HUES64 (cell line): ENCODE results near the gene KRTAP10-12.
A peak's percentile ranks its signal among the peaks of the same experiment; 100 is the strongest.

ENCODE experiments used
- H3K27ac ChIP-seq: 2 replicates; pipeline ENCODE4 v1.7.0; 2013; ENCODE audit warnings: low read depth, low read length, inconsistent platforms
- H3K27me3 ChIP-seq: 2 replicates; pipeline ENCODE4 v1.6.1; 2013; ENCODE audit warnings: mild to moderate bottlenecking, low read length; ENCODE audit not compliant: insufficient read depth
- H3K36me3 ChIP-seq: 2 replicates; pipeline ENCODE4 v1.6.1; 2013; ENCODE audit warnings: mild to moderate bottlenecking, low read length; ENCODE audit not compliant: insufficient read depth
- H3K4me1 ChIP-seq: 2 replicates; pipeline ENCODE4 v1.6.1; 2013; ENCODE audit warnings: mild to moderate bottlenecking, low read length, moderate library complexity; ENCODE audit not compliant: insufficient read depth
- H3K4me3 ChIP-seq: 2 replicates; pipeline ENCODE4 v1.5.1; 2013; ENCODE audit warnings: mild to moderate bottlenecking, low read length, moderate library complexity
- H3K9ac ChIP-seq: 2 replicates; pipeline ENCODE4 v1.6.1; 2013; ENCODE audit warnings: mild to moderate bottlenecking, low read depth, low read length
- H3K9me3 ChIP-seq: 2 replicates; pipeline ENCODE4 v1.6.1; 2013; ENCODE audit warnings: low read depth, low read length; ENCODE audit not compliant: insufficient read depth
- WGBS: fragments of 150-250, 120-280 bp; methylation state at CpG from one replicate; pipeline ENCODE4 v1.1.7; 2013; ENCODE audit warnings: missing lambda C conversion rate; 5-methylcytosine and 5-hydroxymethylcytosine counted together

Gene KRTAP10-12

DNA sequence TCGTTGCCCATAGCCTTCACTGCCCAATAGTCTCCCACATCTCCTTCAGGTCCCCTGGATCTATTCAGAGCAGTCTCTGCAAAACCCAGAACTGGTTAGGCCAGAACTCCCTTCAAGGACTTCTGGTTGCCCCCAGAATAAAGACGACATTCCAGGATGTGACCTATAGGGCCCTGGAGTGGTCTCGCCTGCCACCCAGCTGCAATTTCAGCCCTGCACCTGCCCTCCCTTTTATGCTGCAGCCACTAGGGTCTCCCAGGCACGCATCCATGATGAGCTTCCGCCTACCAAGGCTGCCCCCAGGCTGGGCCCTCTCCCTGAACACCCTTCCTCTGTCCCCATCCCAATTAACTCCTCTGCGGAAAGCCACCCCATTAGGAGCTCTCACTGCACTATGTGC, 21.6 kb downstream of the KRTAP10-12 start:
- H3K4me3 ChIP-seq: no peak overlapping the region
- H3K27ac ChIP-seq: no peak overlapping the region
- no peaks in the 10 kb centered on the region for H3K9me3 ChIP-seq
- WGBS: 55% methylated on average over 6 of the region's 6 CpGs
- H3K9ac ChIP-seq: no peak overlapping the region
- H3K4me1 ChIP-seq: peaks cover 24% of the 10 kb centered on the region
- H3K36me3 ChIP-seq: no peaks in the 10 kb centered on the region
- peaks cover 29% of the 10 kb centered on the region for H3K27me3 ChIP-seq

GRCh38 chr21:44720170-44720569, 23.2 kb downstream of the KRTAP10-12 start:
- Histone ChIP-seq H3K27me3 (peaks cover 25% of the 10 kb centered on the region), H3K4me1 (peaks cover 20% of the 10 kb centered on the region), H3K36me3 (no peaks in the 10 kb centered on the region), H3K9me3 (no peaks in the 10 kb centered on the region), H3K4me3 (no peak overlapping the region), H3K27ac (no peak overlapping the region), H3K9ac (no peak overlapping the region)
- WGBS: 90% methylated on average over 1 of the region's 2 CpGs

DNA sequence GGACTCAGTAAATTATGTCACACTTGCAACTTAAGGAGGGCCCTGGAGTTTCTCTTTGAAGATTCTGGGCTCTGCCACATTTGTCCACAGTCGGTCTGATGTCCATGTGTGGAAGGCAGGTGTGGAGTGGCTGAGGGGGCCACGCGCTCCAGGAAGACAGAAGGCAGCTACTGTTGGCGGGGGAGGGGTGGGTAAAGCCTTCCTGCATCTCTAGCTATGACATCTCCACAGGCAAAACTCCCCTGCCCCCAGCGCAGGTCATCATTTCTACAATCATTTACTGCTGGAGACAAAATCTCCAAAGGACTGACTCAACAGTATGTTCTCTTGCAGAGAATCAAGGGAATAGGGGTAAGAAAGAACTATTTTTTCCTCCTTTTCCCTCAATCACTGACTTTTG, 25.8 kb downstream of the KRTAP10-12 start:
- Histone ChIP-seq H3K9me3 (no peaks in the 10 kb centered on the region), H3K36me3 (no peaks in the 10 kb centered on the region), H3K4me3 (peak overlapping the region; percentile 26; the same call in 1 of the 2 replicates), H3K4me1 (peaks cover 19% of the 10 kb centered on the region), H3K9ac (peak overlapping the region; percentile 45; the same call in 1 of the 2 replicates), H3K27me3 (peaks cover 22% of the 10 kb centered on the region), H3K27ac (no peak overlapping the region)
- WGBS: 54% methylated on average over 4 of the region's 5 CpGs

- peak overlapping the region; percentile 26 for H3K4me3 ChIP-seq
- peak overlapping the region; percentile 45; the same call in 1 of the 2 replicates for H3K9ac ChIP-seq
- H3K9me3 ChIP-seq: no peaks in the 10 kb centered on the region
- H3K27me3 ChIP-seq: peaks cover 22% of the 10 kb centered on the region
- no peak overlapping the region for H3K27ac ChIP-seq
- peaks cover 16% of the 10 kb centered on the region for H3K4me1 ChIP-seq
- H3K36me3 ChIP-seq: no peaks in the 10 kb centered on the region
- 32% methylated on average over 61 of the region's 61 CpGs for WGBS
Observed at GRCh38 chr21:44723177-44724131, 26.5 kb downstream of the KRTAP10-12 start.

GRCh38 chr21:44724196-44724595, 27.2 kb downstream of the KRTAP10-12 start:
- 94% methylated on average over 7 of the region's 7 CpGs for WGBS
- peaks cover 22% of the 10 kb centered on the region for H3K27me3 ChIP-seq
- no peaks in the 10 kb centered on the region for H3K9me3 ChIP-seq
- H3K36me3 ChIP-seq: no peaks in the 10 kb centered on the region
- no peak overlapping the region for H3K4me3 ChIP-seq
- no peak overlapping the region for H3K9ac ChIP-seq
- peaks cover 16% of the 10 kb centered on the region for H3K4me1 ChIP-seq
- H3K27ac ChIP-seq: no peak overlapping the region

GRCh38 chr21:44724926-44725325, 28.0 kb downstream of the KRTAP10-12 start:
- Histone ChIP-seq H3K9ac (no peak overlapping the region), H3K27ac (no peak overlapping the region), H3K36me3 (no peaks in the 10 kb centered on the region), H3K4me3 (no peak overlapping the region), H3K9me3 (no peaks in the 10 kb centered on the region), H3K4me1 (peaks cover 16% of the 10 kb centered on the region), H3K27me3 (peaks cover 22% of the 10 kb centered on the region)
- WGBS: 93% methylated on average over 14 of the region's 14 CpGs

- H3K27ac ChIP-seq: no peak overlapping the region
- no peak overlapping the region for H3K4me3 ChIP-seq
- H3K4me1 ChIP-seq: peaks cover 16% of the 10 kb centered on the region
- H3K9ac ChIP-seq: no peak overlapping the region
- no peaks in the 10 kb centered on the region for H3K36me3 ChIP-seq
- no peaks in the 10 kb centered on the region for H3K9me3 ChIP-seq
- peaks cover 22% of the 10 kb centered on the region for H3K27me3 ChIP-seq
- 82% methylated on average over 6 of the region's 6 CpGs for WGBS
Observed at GRCh38 chr21:44726826-44727225, 29.9 kb downstream of the KRTAP10-12 start.

DNA sequence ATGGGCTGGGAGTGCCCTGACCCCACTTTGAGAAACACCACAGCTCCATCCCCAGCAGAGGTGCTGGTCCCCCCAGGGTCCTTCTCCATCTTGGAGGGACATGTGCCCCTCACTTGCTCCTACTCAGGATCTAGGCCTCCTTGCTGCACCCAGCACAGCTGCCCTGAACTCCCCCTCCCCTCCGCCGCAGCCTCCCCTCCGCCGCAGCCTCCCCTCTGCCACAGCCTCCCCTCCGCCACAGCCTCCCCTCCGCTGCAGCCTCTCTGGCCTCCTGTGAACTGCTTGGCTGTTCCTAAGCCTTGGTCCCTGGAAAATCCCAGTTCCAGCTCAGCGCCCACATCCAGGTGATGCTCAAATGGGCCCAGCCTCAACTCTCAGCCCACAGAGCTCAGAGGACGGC, 30.3 kb downstream of the KRTAP10-12 start:
- Histone ChIP-seq H3K27ac (no peak overlapping the region), H3K9me3 (no peaks in the 10 kb centered on the region), H3K4me1 (peaks cover 16% of the 10 kb centered on the region), H3K36me3 (no peaks in the 10 kb centered on the region), H3K27me3 (peaks cover 22% of the 10 kb centered on the region), H3K9ac (no peak overlapping the region), H3K4me3 (no peak overlapping the region)
- WGBS: 91% methylated on average over 8 of the region's 8 CpGs

DNA sequence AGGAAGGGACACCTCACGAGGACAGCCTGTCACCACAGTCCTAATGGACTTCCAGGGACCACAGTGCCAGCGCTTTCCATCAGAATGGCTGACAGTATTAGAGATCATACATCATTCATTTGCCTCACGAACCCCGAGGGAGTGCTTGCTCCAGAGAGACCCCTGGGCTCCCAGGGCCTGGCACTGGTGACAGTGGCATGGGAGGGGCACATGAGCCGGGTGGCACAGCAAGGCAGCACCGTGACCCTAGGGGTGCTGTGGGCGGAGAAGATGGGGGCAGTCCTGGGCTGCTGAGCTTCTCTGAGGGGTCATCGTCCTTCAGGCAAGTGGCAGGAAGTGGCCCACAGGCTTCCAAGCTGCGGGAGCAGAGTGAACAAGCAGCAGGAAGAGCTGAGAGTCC, 30.8 kb downstream of the KRTAP10-12 start:
- no peak overlapping the region for H3K4me3 ChIP-seq
- H3K9me3 ChIP-seq: no peaks in the 10 kb centered on the region
- H3K27ac ChIP-seq: no peak overlapping the region
- H3K9ac ChIP-seq: no peak overlapping the region
- H3K4me1 ChIP-seq: peaks cover 12% of the 10 kb centered on the region
- WGBS: 89% methylated on average over 9 of the region's 9 CpGs
- H3K36me3 ChIP-seq: no peaks in the 10 kb centered on the region
- H3K27me3 ChIP-seq: peaks cover 19% of the 10 kb centered on the region

- Histone ChIP-seq H3K9ac (no peak overlapping the region), H3K36me3 (no peaks in the 10 kb centered on the region), H3K9me3 (no peaks in the 10 kb centered on the region), H3K27ac (no peak overlapping the region), H3K4me1 (0 out of 2 replicates have a peak, but pooled peaks cover 2% of the 10 kb centered on the region), H3K4me3 (no peak overlapping the region), H3K27me3 (peaks cover 9% of the 10 kb centered on the region)
- WGBS: 95% methylated on average over 14 of the region's 14 CpGs
Observed at GRCh38 chr21:44728716-44729115, 31.7 kb downstream of the KRTAP10-12 start.

GRCh38 chr21:44729336-44730027, 32.5 kb downstream of the KRTAP10-12 start:
- no peak overlapping the region for H3K9ac ChIP-seq
- no peaks in the 10 kb centered on the region for H3K9me3 ChIP-seq
- 94% methylated on average over 23 of the region's 23 CpGs for WGBS
- H3K27ac ChIP-seq: no peak overlapping the region
- peaks cover 3% of the 10 kb centered on the region for H3K27me3 ChIP-seq
- no peaks in the 10 kb centered on the region for H3K4me1 ChIP-seq
- no peaks in the 10 kb centered on the region for H3K36me3 ChIP-seq
- H3K4me3 ChIP-seq: no peak overlapping the region
